ENCODE measurements around the gene SLC15A4. TPM values are rescaled to one million over a fixed set of nuclear protein-coding genes. Genes with fewer than 3 reads are reported as not detected.

SLC15A4 gene
- total RNA-seq, 1 experiment from 2014 or later: 21.6 TPM

DNA sequence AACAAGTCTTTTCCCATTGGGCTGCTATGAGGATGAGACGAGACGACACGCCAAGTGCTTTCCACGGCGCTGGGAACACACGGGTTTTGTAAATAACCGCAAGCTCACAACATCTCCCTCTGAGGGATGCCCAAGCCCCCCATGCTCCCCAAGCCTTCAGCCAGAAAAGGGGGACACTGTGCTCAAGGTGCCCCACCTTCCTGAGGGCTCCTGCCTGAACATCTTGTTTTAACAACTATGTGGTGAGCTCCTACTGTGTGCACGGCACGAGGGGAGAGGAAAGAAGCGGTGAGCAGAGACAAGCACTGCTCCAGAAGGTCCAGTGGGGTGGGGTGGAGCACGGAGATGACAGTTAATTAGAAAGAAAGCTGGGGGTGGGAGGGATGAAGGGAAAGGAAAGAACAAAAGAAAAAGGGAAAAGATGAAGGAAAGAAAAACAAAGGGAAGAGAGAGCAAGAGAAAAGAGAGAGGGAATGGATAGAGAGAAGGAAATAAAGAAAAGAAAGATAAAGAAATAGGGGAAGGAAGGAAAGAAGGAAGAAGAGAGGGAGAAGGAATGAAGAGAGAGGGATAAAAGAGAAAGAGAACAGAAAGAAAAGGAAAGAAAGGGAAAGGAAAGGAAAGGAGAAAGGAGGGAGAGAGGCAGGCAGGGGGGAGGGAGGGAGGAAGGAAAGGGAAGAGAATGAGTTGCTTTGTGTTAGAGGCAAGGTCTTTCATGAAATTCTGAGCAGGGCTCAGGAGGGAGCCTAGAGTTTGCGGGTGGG is 56.8 kb downstream of the SLC15A4 start:
- Histone ChIP-seq H3K9ac (ENCODE audit: extremely low read depth, insufficient read length, low read length) (no peak overlapping the region), H2BK120ac (ENCODE audit: low read depth, low read length, poor library complexity, severe bottlenecking) (no peak overlapping the region), H3K23me2 (ENCODE audit: insufficient read length, low read depth, low read length, poor library complexity, severe bottlenecking) (no peaks in the 10 kb centered on the region), H3K4ac (ENCODE audit: low read depth, low read length) (no peak overlapping the region), H3K56ac (ENCODE audit: insufficient read length, low read depth, low read length) (no peak overlapping the region), H4K5ac (ENCODE audit: insufficient read length, low read depth, low read length) (no peak overlapping the region), H3K9me3 (ENCODE audit: control insufficient read depth, low read depth, low read length) (no peaks in the 10 kb centered on the region), H2BK15ac (ENCODE audit: low read depth, low read length) (no peak overlapping the region), H4K91ac (ENCODE audit: insufficient read length, low read depth, low read length) (no peak overlapping the region), H2AK5ac (ENCODE audit: insufficient read length, low read length) (no peak overlapping the region), H2BK5ac (ENCODE audit: insufficient read length, low read length) (no peak overlapping the region), H3K14ac (ENCODE audit: insufficient read depth, low read length) (no peak overlapping the region), H3K18ac (ENCODE audit: insufficient read length, low read depth, low read length) (no peak overlapping the region), H3K27me3 (ENCODE audit: insufficient read depth, low read length) (no peaks in the 10 kb centered on the region; the same call in 1 of the 2 replicates), H2BK12ac (ENCODE audit: insufficient read length, low read depth, low read length) (no peak overlapping the region), H2AFZ (ENCODE audit: low read length) (no peak overlapping the region), H4K8ac (replicated peaks; ENCODE audit: insufficient read length, low read depth, low read length) (no peak overlapping the region), H3K4me1 (ENCODE audit: insufficient read depth, low read length) (no peaks in the 10 kb centered on the region), H3K23ac (ENCODE audit: insufficient read length, low read depth, low read length) (no peak overlapping the region), H4K20me1 (ENCODE audit: control insufficient read depth, insufficient read depth, insufficient read length) (no peaks in the 10 kb centered on the region), H3K4me2 (ENCODE audit: insufficient read depth, insufficient read length, low read length) (peak overlapping the region; percentile 54), H2BK20ac (ENCODE audit: low read depth, low read length, poor library complexity, severe bottlenecking) (no peak overlapping the region), H3K79me2 (ENCODE audit: insufficient read depth, low read length) (no peaks in the 10 kb centered on the region), H3K79me1 (ENCODE audit: insufficient read depth, low read depth, low read length, poor library complexity, severe bottlenecking) (no peaks in the 10 kb centered on the region), H3K27ac (ENCODE audit: insufficient read length, low read depth, low read length) (no peak overlapping the region), H3T11ph (ENCODE audit: low read length) (no peak overlapping the region)
- Mint-ChIP-seq H3K27me3 (ENCODE audit: low read depth) (peaks cover 43% of the 10 kb centered on the region), H3K27ac (no peak overlapping the region; a peak in 1 of 7 replicates), H3K4me3 (peak overlapping the region in 1 of 2 experiments; percentile 74; a peak in 3 of 5 replicates), H3K9me3 (no peaks in the 10 kb centered on the region), H3K36me3 (ENCODE audit: insufficient read depth in 1 of 3, low read depth in 3 of 3) (no peaks in the 10 kb centered on the region), H3K4me1 (peaks cover 16 to 26% of the 10 kb centered on the region in 2 experiments)
- no peak for DNase-seq
- TF ChIP-seq, protein P1, sequence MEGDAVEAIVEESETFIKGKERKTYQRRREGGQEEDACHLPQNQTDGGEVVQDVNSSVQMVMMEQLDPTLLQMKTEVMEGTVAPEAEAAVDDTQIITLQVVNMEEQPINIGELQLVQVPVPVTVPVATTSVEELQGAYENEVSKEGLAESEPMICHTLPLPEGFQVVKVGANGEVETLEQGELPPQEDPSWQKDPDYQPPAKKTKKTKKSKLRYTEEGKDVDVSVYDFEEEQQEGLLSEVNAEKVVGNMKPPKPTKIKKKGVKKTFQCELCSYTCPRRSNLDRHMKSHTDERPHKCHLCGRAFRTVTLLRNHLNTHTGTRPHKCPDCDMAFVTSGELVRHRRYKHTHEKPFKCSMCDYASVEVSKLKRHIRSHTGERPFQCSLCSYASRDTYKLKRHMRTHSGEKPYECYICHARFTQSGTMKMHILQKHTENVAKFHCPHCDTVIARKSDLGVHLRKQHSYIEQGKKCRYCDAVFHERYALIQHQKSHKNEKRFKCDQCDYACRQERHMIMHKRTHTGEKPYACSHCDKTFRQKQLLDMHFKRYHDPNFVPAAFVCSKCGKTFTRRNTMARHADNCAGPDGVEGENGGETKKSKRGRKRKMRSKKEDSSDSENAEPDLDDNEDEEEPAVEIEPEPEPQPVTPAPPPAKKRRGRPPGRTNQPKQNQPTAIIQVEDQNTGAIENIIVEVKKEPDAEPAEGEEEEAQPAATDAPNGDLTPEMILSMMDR (conservative IDR thresholded peaks at IDR 0.05): no peak
- WGBS (ENCODE audit: extremely low coverage, insufficient read length, low lambda C conversion rate): no CpG with 5 or more reads among the region's 12 CpGs
